GM19238 (cell line): ENCODE data around the gene CREB1.
"Not testable (repeated sequence)": the region's sequence is repeated elsewhere in the genome, so short reads cannot be mapped to it uniquely, and the experiment has no call there.

Experiments used
- DNase-seq: peaks from one replicate; pipeline ENCODE4 v3.0.0; 2011; ENCODE audit warnings: low spot score; ENCODE audit not compliant: insufficient read length

Gene CREB1

DNA sequence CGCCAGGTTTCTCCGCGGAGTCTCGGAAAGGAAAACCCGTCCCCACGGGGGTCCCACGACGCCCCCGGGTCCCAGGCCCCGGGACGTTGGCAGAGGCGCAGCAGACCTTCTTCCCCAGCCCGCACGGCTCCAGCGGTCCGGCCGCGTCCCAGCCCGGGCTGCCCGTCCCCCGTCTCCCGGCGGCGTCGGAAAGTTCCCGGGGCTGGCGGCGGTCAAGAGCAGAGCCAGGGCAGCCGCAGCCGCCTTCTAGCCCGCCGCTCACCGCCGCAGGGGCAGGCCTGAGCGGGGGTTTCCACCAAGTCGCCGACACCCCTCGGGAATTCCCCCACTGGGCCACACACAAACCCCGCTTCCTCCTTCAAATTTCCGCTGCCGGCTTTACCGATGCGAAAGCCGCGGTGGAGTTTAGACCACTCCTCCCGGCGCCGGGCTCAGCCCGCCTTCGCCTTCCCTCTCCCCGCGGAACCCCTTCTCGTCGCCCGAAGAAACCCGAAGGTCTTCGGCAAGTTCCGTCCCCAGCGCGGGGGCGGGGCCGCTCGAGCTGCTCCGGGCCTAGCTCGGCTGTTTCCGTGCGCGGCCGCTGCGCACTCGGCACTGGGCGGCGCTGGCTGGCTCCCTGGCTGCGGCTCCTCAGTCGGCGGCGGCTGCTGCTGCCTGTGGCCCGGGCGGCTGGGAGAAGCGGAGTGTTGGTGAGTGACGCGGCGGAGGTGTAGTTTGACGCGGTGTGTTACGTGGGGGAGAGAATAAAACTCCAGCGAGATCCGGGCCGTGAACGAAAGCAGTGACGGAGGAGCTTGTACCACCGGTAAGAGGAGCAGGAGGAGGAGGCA is at the start of gene CREB1:
TSS of gene CREB1 (plus strand) at position 633 of the 830 bp plus-strand sequence. CDS start 25,674 bp downstream, outside the sequence.
- peak; percentile 85 for DNase-seq

DNA sequence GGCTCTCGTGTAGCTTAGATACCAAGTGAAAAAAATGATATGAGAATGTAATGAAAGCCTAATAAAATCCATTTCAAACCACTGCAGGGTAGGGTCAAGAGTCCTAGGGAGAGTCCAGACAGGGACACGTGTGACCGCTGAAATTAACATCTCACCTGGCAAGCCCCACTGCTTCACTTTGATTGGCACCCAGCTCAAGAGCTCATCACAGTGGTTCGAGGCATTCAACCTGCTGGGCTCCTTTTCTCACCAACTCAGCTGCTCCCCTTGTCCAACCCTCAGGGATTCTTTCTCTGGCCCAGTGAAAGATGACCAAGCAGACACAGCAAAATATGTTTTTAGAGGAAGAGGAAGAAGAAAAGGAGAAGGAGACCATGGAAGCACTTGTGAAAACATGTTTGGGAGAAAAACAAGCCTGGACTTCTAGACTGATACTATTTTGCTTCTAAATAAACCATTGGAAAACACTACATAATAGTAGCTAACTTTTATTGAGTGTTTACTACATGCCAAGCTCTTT is 49.2 kb upstream of the CREB1 start:
- no peak for DNase-seq

DNA sequence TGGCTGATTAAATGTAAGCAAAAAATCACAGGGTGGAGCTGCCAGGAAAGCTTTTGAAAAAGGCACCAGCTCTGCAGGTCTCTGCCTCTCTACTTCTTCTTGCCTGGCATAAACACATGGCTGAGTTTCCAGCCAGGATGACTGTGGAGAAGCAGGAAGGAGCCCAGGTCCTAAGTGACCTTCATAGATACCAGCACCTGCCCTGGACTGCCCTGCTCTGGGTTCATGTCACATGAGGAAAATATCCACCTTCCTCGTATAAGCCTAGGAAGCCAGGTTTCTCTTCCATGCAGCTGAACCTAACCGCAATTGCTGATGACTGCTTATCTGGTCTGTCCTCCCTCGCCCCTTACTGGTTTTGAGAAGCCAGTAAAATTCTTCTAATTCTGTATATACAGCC is 47.8 kb upstream of the CREB1 start:
- no peak for DNase-seq

DNA sequence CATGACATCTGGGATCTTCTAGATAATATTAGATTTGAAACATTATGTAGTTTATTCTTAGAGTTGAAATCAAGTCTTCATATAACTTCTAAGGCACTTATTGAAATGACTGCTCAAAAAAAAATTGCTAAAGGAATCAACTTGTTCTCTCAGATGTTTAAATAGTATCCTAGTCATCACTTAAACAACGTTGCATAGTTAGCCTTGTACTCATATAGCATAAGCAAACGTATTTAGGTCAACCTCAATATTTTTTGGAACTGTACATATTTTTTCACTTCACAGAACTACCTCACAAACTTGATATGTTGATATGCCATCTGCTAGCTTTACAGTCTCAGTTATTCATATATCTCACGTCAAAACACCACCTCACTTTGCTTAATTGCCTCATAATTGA is 47.1 kb upstream of the CREB1 start:
- no peak for DNase-seq

DNA sequence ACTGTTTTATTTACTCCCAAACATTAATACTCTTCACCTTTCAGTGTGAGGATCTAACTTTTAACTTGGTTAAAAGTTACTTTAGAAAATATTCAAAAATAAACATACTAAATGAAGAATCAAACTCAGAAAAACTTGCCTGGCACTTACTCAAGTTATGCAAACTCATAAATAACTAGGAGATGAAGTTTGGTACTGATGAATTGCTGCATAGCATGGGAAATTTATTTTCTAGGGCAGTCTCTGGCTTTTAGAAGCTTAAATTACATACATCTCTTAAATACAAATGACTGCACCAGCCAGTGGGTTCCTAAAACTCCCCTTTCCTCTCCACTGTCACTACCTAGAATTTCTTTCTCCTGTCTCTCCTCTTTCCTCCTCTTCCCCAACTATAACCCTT is 46.7 kb upstream of the CREB1 start:
- DNase-seq, result no peak

DNA sequence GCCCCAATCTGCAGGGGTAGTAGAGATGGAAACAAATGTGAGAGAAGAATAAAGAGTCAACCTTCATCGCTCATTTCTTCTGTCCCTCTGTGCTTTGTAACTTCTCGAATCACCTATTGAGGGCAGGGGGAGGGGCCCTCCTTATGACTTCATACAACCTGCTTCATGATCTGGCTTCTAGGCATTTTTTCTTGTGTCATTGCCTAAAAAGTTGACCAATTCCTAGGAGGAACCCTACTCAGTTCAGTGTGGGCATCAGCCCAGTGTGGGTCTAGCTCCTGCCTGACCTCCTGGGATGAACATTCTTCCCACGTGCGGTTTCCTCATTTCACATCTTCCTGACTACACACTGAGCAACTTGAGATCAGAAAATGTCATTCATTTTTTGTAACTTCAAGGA is 46.3 kb upstream of the CREB1 start:
- DNase-seq, result no peak

DNA sequence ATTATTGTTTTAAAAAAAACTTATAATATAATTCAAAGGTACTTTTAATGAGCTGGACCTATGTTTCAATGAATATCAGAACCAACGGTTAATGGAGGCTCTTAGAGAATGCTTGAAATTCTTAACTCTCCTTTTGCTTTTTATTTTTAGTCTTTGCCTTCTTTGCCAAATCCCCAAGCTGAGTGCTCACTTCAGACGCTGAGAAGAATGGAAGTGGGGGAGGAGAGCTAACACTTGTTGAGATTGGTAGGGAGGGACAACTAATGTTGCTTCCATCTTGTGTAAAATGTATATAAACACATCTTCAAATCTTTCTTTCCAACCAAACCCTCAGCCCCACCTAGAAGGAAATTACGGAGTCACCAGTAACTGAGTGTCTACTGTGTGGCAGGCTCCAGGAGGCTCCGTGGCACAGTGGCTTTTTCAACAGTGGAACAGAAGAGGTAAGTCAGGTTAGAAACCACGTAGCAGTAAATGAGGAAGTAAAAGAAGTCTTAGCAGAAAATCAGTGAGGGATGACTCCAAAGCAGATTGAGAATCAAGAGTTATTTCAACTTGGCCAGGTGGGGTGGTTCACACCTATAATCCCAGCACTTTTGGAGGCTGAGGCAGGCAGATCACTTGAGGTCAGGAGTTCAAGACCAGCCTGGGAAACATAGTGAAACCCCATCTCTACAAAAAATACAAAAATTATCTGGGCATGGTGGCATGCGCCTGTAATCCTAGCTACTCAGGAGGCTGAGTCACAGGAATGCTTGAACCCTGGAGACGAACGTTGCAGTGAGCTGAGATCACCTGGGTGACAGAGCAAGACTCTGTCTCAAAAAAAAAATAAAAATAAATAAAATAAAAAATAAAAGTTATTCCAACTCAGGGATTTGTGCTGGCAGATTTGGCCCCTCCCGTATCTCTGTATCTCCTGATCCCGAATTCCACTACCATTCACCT is 45.0 kb upstream of the CREB1 start:
- DNase-seq, result no peak

DNA sequence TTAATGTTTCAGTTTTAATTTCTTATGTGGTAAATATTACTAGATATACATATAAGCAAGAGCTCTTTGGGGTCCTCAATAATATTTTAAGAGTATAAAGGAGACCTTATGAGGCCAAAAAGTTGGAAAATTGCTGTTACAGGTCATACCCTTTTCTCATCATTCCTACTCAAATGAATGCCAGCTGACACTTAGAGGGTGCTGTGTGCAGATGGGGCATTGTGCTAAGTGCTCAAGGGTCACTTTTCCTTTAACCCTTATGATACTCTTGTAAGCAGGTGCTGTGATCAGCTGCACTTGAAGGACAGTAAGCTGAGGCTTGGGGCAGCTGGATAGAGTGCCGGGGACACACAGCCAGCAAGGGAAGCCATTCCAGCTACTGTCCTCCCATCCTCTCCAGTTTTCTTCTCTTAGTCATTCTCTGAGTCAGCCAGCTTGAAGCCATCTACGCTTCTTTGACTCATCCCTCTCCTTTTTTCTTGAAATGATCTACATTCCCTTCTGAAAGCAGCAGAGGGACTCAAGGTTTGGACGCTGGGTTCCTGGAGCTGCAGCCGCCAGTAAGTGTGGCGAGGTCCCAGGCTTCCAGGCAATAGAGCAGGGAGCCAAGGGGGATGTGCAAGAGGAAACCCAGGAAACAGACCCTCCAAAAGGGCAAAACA is 42.0 kb upstream of the CREB1 start:
- DNase-seq, result no peak

DNA sequence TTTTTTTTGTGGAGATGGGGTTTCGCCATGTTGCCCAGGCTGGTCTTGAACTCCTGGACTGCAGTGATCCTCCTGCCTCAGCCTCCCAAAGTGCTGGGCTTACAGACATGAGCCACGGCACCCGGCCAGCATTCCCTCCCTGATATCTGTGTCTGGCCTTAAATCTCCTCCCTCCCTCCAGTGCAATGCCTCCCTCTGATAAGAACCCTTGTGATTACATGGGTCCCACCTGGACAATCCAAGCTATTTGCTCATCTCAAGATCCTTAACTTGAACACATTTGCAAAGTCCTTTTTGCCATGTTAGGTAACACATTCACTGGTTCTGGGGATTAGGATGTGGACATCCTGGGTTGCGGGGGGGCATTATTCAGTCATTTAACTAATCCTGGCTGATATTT is 40.5 kb upstream of the CREB1 start:
- no peak for DNase-seq

DNA sequence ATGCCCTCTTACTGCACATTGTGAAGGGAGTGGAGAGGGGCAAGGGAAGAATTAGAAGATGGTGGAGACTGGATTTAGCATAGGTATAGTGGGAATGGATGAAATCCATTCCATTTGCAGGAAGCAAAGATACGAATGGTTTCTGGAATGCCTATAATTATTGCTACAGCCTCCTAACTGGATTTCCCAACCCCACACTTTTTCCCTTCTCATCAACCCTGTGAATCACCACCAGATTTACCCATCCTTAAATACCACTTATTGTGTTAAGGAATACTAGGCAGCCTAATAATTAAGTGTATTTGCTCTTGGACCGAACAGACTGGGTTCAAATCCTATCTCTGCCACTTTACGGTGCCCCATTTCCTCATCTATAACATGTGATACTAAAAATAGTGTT is 39.3 kb upstream of the CREB1 start:
- no peak for DNase-seq

DNA sequence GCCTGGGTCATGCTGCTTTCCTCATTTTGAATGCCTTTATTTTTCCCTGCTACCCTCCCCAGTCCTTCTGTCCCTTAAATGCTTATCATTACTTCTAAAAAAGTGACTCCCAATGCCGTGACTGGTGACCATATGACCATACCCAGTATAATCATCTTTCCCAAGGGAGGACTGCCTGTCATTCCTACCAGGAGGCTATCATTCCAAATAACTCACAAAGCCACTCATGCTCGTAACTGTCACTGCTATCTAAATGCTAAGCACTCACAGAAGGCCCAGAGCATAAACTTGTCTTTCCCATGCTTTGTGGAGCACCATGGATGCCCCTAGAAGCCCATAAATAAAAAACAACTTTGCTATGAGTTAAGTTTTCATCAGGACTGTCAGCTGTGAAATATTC is 38.7 kb upstream of the CREB1 start:
- DNase-seq, result no peak

DNA sequence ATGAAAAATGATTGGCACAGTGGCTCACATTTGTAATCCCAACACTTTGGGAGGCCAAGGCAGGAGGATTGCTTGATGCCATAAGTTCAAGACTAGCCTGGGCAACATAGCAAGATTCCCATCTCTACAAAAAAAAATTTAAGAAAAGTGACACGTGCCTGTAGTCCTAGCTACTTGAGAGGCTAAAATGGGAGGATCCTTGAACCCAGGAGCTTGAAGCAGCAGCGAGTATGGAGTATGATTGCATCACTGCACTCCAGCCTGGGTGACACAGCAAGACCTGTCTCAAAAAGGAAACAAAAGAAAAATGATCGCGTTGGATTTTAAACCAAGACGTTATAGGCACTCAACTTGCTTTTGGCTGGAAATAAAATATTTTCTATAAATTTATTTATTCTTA is 37.8 kb upstream of the CREB1 start:
- DNase-seq, result no peak

DNA sequence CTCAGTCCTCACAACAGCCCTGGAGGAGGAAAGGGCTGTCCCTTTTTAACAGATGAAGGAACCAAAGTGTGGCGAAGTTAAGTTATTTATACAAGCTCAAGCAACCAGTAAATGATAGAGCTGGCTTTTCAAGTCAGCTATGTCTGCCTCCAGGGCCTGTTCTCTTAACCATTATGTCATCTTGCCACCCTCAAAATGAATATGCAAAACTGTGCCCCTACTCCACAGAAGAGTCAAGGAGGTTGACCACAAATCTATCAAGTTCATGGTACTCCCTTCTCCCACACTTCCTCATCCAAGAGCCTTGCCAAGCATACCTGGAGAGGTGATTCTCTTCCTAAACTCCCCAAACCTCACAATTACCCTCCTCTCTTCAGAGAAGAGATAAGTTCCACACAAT is 37.3 kb upstream of the CREB1 start:
- DNase-seq, result no peak

DNA sequence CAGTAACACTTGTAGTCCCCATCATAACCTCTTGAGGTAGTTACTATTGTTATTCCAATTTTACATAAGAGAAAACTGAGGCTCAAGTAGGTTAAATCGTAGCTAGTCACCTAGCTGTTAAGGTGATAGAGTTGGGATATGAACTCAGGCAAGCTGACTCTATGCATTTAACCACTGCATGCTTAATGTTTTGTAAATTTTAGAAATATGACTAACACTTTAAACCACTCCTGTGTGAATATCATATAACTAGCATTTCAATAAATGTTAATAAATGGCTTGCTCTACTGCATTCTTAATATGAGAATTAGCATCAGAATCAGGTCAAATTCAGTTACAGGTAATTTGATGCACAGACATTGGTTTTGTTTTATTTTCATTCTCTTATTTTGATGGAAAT is 35.6 kb upstream of the CREB1 start:
- no peak for DNase-seq

DNA sequence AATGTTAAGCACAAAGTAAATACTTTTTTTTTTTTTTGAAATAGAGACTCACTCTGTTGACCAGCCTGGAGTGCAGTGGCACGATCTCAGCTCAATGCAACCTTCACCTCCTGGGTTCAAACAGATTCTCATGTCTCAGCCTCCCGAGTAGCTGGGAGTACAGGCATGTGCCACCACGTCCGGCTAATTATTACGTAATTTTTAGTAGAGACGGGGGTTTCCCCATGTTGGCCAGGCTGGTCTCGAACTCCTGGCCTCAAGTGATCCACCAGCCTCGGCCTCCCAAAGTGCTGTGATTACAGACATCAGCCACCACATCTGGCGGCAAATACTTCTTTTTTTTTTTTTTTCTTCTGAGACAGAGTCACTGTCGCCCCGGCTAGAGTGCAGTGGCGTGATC is 32.8 kb upstream of the CREB1 start:
- DNase-seq, result not testable (repeated sequence)

DNA sequence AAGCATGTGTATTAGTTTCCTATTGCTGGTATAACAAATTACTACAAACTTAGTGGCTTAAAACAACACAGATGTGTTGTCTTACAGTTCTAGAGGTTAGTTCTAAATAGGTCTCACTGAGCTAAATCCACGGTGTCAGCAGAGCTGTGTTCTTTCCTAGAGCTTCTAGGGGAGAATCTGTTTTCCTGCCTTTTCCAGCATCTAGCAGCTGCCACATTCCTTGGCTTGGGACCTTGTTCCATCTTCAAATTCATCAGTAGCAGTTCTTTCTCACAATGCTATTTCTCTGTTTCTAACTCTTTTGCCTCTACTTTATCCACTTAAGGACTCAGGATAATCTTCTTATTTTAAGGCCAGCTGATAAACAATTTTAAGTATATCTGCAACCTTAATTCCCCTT is 32.2 kb upstream of the CREB1 start:
- no peak for DNase-seq

DNA sequence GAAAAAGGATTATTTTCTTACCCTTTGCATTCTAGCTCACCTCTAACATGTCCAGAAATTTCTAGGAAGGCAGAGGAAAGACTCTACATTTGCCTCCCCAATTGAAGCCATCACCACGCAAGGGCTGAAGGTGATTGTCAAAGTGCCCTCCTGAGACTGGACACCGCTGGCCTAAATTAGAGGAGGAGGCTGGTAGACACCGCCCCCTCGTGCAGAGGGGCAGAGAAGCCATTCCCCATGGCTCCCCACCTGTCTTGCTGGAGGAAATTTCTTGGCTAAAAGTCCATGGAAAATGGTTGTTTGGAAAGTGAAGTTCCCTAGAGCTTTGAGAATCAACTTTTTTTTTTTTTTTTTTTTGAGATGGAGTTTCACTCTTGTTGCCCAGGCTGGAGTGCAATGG is 31.3 kb upstream of the CREB1 start:
- no peak for DNase-seq

DNA sequence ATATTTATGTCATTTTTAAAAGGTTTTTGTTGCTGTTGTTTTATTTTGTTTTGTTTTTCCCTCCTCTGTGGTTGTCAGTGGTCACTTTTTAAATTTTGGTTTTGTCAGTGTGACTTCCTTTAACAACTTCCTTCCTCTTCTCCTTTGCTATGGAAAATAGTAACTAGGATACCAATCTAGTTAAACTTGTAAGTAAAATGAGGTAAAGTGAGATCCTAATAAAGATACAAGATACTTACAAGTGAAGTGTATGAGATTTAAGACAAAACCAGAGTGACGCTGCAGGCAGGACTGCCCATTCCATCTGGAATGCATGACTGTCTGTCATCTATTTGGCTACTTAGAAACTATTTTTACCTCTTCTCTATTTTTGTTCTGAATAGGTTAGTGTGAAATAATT is 30.6 kb upstream of the CREB1 start:
- DNase-seq, result no peak

DNA sequence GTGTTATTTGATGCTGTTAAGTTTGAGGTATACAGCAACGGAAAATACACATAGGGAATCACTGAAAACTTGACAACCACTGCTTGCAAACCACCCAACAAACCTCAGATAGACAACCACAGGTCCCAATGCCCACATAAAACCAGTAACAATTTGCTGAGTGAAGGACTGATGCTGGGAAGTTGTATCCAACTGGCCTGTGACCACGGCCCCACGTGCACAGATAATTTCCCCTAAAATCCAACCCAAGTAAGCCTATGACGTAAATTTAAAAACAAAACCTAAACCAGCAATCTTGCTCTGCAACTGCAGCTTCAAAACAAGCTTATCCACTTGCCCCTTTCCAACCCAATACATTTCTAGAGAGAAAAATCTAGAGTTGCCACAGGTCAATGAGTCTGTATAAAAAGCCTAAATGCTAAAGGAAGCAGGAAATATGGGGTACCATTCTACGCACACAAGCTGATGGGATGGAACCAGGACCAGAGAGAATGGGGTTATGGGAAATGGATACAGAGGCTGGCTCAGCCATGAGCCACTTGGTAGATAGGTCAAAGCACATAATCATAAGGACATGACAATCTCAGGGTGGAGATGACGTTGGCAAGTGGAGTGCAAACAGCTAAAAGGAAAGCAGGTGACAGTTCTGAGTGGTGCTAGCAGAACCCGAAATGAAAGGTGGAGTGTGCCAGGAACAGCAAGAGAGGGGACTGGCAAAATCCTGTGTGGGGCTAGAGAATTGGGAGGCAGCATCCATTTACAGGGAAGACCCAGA is 27.8 kb upstream of the CREB1 start:
- no peak for DNase-seq

DNA sequence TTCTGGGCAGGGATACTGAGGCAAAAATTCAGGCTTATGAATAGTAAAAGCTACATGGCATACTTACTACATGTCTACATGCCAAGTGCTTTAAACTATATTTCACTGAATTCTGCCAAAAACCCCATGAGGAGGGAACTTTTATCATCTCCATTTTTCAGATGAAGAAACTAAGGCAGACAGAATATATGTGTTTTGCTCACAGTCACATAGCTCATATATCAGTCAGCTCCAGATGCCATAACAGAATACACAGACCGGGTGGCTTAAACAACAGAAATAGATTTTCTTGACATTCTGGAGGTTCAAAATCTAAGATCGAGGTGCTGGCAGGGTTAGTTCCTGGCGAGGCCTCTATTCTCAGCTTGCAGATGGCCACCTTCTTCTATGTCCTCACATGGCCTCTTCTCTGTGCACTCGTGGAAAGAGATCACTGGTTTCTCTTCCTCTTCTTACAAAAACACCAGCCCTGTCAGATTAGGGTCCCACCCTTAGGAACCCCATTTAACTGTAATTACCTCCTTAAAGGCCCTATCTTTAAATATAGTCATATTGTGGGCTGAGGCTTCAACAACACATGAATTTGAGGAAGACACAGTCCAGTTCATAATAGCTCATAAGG is 27.1 kb upstream of the CREB1 start:
- DNase-seq, result no peak
